Karpas-422 (cell line): ENCODE results near the gene UCN3. TPM values are rescaled to one million over a fixed set of nuclear protein-coding genes. Genes with fewer than 3 reads are reported as not detected.
"Not testable (repeated sequence)": the region's sequence is repeated elsewhere in the genome, so short reads cannot be mapped to it uniquely, and the experiment has no call there.

Experiments used
- DNase-seq: peaks from one replicate; pipeline ENCODE4 v3.0.0-alpha.2; 2015
- H2AFZ ChIP-seq: fragments of 200-600 bp; sonication (generic); 2 replicates; pipeline ENCODE4 v1.6.1; 2014; ENCODE audit warnings: antibody characterized with exemption, low read length, mixed read lengths
- H3K27ac ChIP-seq: fragments of 200-600 bp; sonication (generic); 2 replicates; pipeline ENCODE4 v1.5.1; 2014; ENCODE audit warnings: mild to moderate bottlenecking, low read length, moderate library complexity
- H3K27me3 ChIP-seq: fragments of 200-600 bp; sonication (generic); 2 replicates; pipeline ENCODE4 v1.6.1; 2014; ENCODE audit warnings: low read length, mixed read lengths
- H3K36me3 ChIP-seq: fragments of 200-600 bp; sonication (generic); 2 replicates; pipeline ENCODE4 v1.6.1; 2014; ENCODE audit warnings: low read length, mixed read lengths; ENCODE audit not compliant: insufficient read depth
- H3K4me1 ChIP-seq: fragments of 200-600 bp; sonication (generic); 2 replicates; pipeline ENCODE4 v1.6.1; 2014; ENCODE audit warnings: mild to moderate bottlenecking, low read length, mixed read lengths
- H3K4me2 ChIP-seq: fragments of 200-600 bp; sonication (generic); 2 replicates; pipeline ENCODE4 v1.6.1; 2014; ENCODE audit warnings: low read length, low read depth, mild to moderate bottlenecking; ENCODE audit not compliant: poor library complexity, severe bottlenecking
- H3K4me3 ChIP-seq: fragments of 200-600 bp; sonication (generic); 2 replicates; pipeline ENCODE4 v1.5.1; 2014; ENCODE audit warnings: mild to moderate bottlenecking, antibody characterized with exemption, low read length, mixed read lengths
- H3K79me2 ChIP-seq: fragments of 200-600 bp; sonication (generic); 2 replicates; pipeline ENCODE4 v1.6.1; 2014; ENCODE audit warnings: mild to moderate bottlenecking, low read length, mixed read lengths
- H3K9ac ChIP-seq: fragments of 200-600 bp; sonication (generic); 2 replicates; pipeline ENCODE4 v1.6.0; 2014; ENCODE audit warnings: low read length
- H3K9me2 ChIP-seq: fragments of 200-600 bp; sonication (generic), shearing (Covaris generic); replicated peaks from 2 replicates; pipeline ENCODE4 v1.6.0; 2014; ENCODE audit warnings: mild to moderate bottlenecking, low read length, moderate library complexity; ENCODE audit not compliant: insufficient read depth
- H3K9me3 ChIP-seq: fragments of 300-700, 200-600 bp; sonication (generic); 2 replicates; pipeline ENCODE4 v1.6.1; 2014; ENCODE audit warnings: low read length, mixed read lengths
- H4K20me1 ChIP-seq: fragments of 200-600 bp; sonication (generic); 2 replicates; pipeline ENCODE4 v1.6.1; 2014; ENCODE audit warnings: mild to moderate bottlenecking, antibody characterized with exemption, low read length, low read depth; ENCODE audit not compliant: insufficient read depth
- total RNA-seq: library from RNA; depleted of rRNA; stranded (reverse); fragments of >200 nt; shearing (Covaris generic); gene quantifications from 2 replicates; pipeline ENCODE4 v1.2.3, GENCODE V29; 2014; ENCODE audit warnings: low replicate concordance

UCN3 gene
- total RNA-seq, 1 experiment from 2014 or later = not detected

GRCh38 chr10:5370493-5371352 lies 6.0 kb downstream of the UCN3 start:
- Histone ChIP-seq H3K79me2 (no peaks in the 10 kb centered on the region), H4K20me1 (no peaks in the 10 kb centered on the region), H3K4me3 (no peak overlapping the region), H3K27ac (no peak overlapping the region), H3K9me2 (no peaks in the 10 kb centered on the region), H2AFZ (no peak overlapping the region), H3K27me3 (no peaks in the 10 kb centered on the region; the same call in 1 of the 2 replicates), H3K4me2 (no peak overlapping the region), H3K9me3 (peaks cover 14% of the 10 kb centered on the region; the same call in 1 of the 2 replicates), H3K4me1 (no peaks in the 10 kb centered on the region), H3K36me3 (no peaks in the 10 kb centered on the region), H3K9ac (no peak overlapping the region)
- no peak for DNase-seq

- Histone ChIP-seq H3K4me3 (no peak overlapping the region), H3K9me3 (peaks cover 14% of the 10 kb centered on the region; the same call in 1 of the 2 replicates), H3K36me3 (no peaks in the 10 kb centered on the region), H3K9ac (no peak overlapping the region), H3K27me3 (no peaks in the 10 kb centered on the region; the same call in 1 of the 2 replicates), H3K79me2 (no peaks in the 10 kb centered on the region), H3K4me2 (no peak overlapping the region), H3K4me1 (no peaks in the 10 kb centered on the region), H2AFZ (no peak overlapping the region), H3K27ac (no peak overlapping the region), H4K20me1 (no peaks in the 10 kb centered on the region), H3K9me2 (no peaks in the 10 kb centered on the region)
- DNase-seq = no peak
Observed at GRCh38 chr10:5373307-5373706, 8.5 kb downstream of the UCN3 start.

- no peak for DNase-seq
- Histone ChIP-seq H3K27ac (no peak overlapping the region), H3K9me2 (no peaks in the 10 kb centered on the region), H3K4me1 (no peaks in the 10 kb centered on the region), H3K9ac (no peak overlapping the region), H3K36me3 (no peaks in the 10 kb centered on the region), H3K79me2 (no peaks in the 10 kb centered on the region), H3K9me3 (peaks cover 14% of the 10 kb centered on the region; the same call in 1 of the 2 replicates), H4K20me1 (no peaks in the 10 kb centered on the region), H2AFZ (no peak overlapping the region), H3K4me3 (no peak overlapping the region), H3K4me2 (no peak overlapping the region), H3K27me3 (no peaks in the 10 kb centered on the region; the same call in 1 of the 2 replicates)
Observed at GRCh38 chr10:5373891-5374611, 9.3 kb downstream of the UCN3 start.

- no peak for DNase-seq
Observed at GRCh38 chr10:5376450-5376849, 11.7 kb downstream of the UCN3 start.

GRCh38 chr10:5379202-5379601 lies 14.4 kb downstream of the UCN3 start:
- H2AFZ ChIP-seq, H3K79me2 ChIP-seq, H3K9me3 ChIP-seq, H3K4me1 ChIP-seq, H3K27ac ChIP-seq, H4K20me1 ChIP-seq, H3K36me3 ChIP-seq, H3K9ac ChIP-seq, H3K4me2 ChIP-seq, H3K9me2 ChIP-seq, H3K4me3 ChIP-seq, H3K27me3 ChIP-seq, DNase-seq: not testable (repeated sequence)

More at GRCh38 chr10:5376450-5376849, 11.7 kb downstream of the UCN3 start:
- Histone ChIP-seq H3K4me2 (no peak overlapping the region), H3K4me3 (no peak overlapping the region), H3K9me2 (no peaks in the 10 kb centered on the region), H3K4me1 (no peaks in the 10 kb centered on the region), H3K27me3 (no peaks in the 10 kb centered on the region; the same call in 1 of the 2 replicates), H2AFZ (no peak overlapping the region), H3K9me3 (peaks cover 2% of the 10 kb centered on the region; the same call in 1 of the 2 replicates), H3K79me2 (no peaks in the 10 kb centered on the region), H4K20me1 (no peaks in the 10 kb centered on the region), H3K36me3 (no peaks in the 10 kb centered on the region), H3K27ac (no peak overlapping the region), H3K9ac (no peak overlapping the region)

GRCh38 chr10:5380395-5380794 lies 15.6 kb downstream of the UCN3 start:
- H3K9me3 ChIP-seq, H3K36me3 ChIP-seq, H3K27me3 ChIP-seq, H3K79me2 ChIP-seq, H3K9me2 ChIP-seq, DNase-seq, H3K4me1 ChIP-seq, H3K4me3 ChIP-seq, H3K4me2 ChIP-seq, H2AFZ ChIP-seq, H3K27ac ChIP-seq, H3K9ac ChIP-seq, H4K20me1 ChIP-seq: not testable (repeated sequence)

- H4K20me1 ChIP-seq = no peaks in the 10 kb centered on the region
- H3K9ac ChIP-seq = no peak overlapping the region
- no peak overlapping the region for H3K27ac ChIP-seq
- no peaks in the 10 kb centered on the region for H3K36me3 ChIP-seq
- no peak overlapping the region for H3K4me2 ChIP-seq
- H3K9me2 ChIP-seq = no peaks in the 10 kb centered on the region
- no peaks in the 10 kb centered on the region for H3K27me3 ChIP-seq
- no peaks in the 10 kb centered on the region for H3K9me3 ChIP-seq
- DNase-seq = no peak
- H3K4me3 ChIP-seq = no peak overlapping the region
- H3K79me2 ChIP-seq = no peaks in the 10 kb centered on the region
- H3K4me1 ChIP-seq = no peaks in the 10 kb centered on the region
- H2AFZ ChIP-seq = no peak overlapping the region
Observed at GRCh38 chr10:5381187-5381586, 16.4 kb downstream of the UCN3 start.

GRCh38 chr10:5385224-5385623 lies 20.5 kb downstream of the UCN3 start:
- Histone ChIP-seq H3K27me3 (no peaks in the 10 kb centered on the region), H3K4me1 (no peaks in the 10 kb centered on the region), H3K27ac (no peak overlapping the region), H3K79me2 (no peaks in the 10 kb centered on the region), H2AFZ (no peak overlapping the region), H4K20me1 (no peaks in the 10 kb centered on the region), H3K4me2 (no peak overlapping the region), H3K4me3 (no peak overlapping the region), H3K9me2 (no peaks in the 10 kb centered on the region), H3K9ac (no peak overlapping the region), H3K9me3 (no peaks in the 10 kb centered on the region), H3K36me3 (no peaks in the 10 kb centered on the region)
- DNase-seq = no peak
